HepG2 (cell line): ENCODE measurements around the gene NACC2. TPM values are rescaled to one million over a fixed set of nuclear protein-coding genes. Genes with fewer than 3 reads are reported as not detected.

ENCODE experiments used
- ATAC-seq: fragments of 200-7000 bp; cut with Tn5 transposase; 3 replicates; pipeline ENCODE4 v1.9.1; 2020; ENCODE audit warnings: mild to moderate bottlenecking, moderate library complexity
- BruUV-seq: library from RNA; stranded (reverse); fragments of 400-500 nt; replicated peaks from 2 replicates; lab custom pipeline; 2021; lab: Mats Ljungman, UMichigan
- CTCF ChIA-PET: fragments of 300-600 bp; formaldehyde crosslinking; extraction: SDS; loops from one replicate; lab custom pipeline; 2021; ENCODE audit warnings: low total read pairs, inconsistent platforms, low intra/inter-chr PET ratio; lab: Yijun Ruan, JAX
- POLR2A ChIA-PET: fragments of 350-600 bp; sonication (Branson Sonifier 250); formaldehyde crosslinking; loops from one replicate; lab custom pipeline; 2020; ENCODE audit warnings: antibody characterized with exemption, inconsistent platforms; lab: Yijun Ruan, JAX
- DNase-seq: peaks from one replicate; pipeline ENCODE4 v3.0.0-alpha.2; 2015; ENCODE audit warnings: low spot score
- FAIRE-seq: peaks from 3 replicates; lab custom pipeline; 2011; peaks lifted over from hg19 to GRCh38; lab: Jason Lieb, UNC
- H2AFZ ChIP-seq: one replicate; pipeline ENCODE4 v1.6.1; 2011; ENCODE audit warnings: low read length, inconsistent platforms
- H3K27ac ChIP-seq: fragments of 300-600 bp; 3 replicates; pipeline ENCODE4 v1.8.0; 2011; ENCODE audit warnings: mixed run types, mild to moderate bottlenecking, mixed read lengths, low read length, inconsistent platforms; ENCODE audit not compliant: insufficient read depth; ENCODE audit errors: extremely low read length
- H3K27me3 ChIP-seq, 2 experiments: fragments of 200-600 bp in 1 of 2; 2 replicates in 1 of 2; 3 replicates in 1 of 2; pipeline versions ENCODE4 v1.6.0 to v1.8.0; 2011; ENCODE audit warnings: low read length in 2 of 2, mild to moderate bottlenecking in 2 of 2, moderate library complexity in 2 of 2, inconsistent platforms in 1 of 2; ENCODE audit not compliant: insufficient read depth in 2 of 2, control insufficient read depth in 1 of 2
- H3K36me3 ChIP-seq, 2 experiments: fragments of 200-600 bp in 1 of 2; replicated peaks in 1 of 2; 2 replicates in 1 of 2; 3 replicates in 1 of 2; pipeline versions ENCODE4 v1.5.1 to v1.8.0; 2011; ENCODE audit warnings: low read length in 2 of 2, inconsistent platforms in 1 of 2; ENCODE audit not compliant: insufficient read depth in 2 of 2, control insufficient read depth in 1 of 2
- H3K4me1 ChIP-seq: 2 replicates; pipeline ENCODE4 v1.5.1; 2012; ENCODE audit warnings: low read length, inconsistent platforms; ENCODE audit not compliant: insufficient read depth
- H3K4me2 ChIP-seq: 2 replicates; pipeline ENCODE4 v1.6.0; 2011; ENCODE audit warnings: low read depth, low read length, inconsistent platforms
- H3K4me3 ChIP-seq, 3 experiments: fragments of 200-600 bp in 1 of 3; sonication (generic), shearing (Covaris generic) in 1 of 3; replicated peaks in 1 of 3; 2 replicates each; pipeline ENCODE4 v1.5.1; 2011 to 2016; ENCODE audit warnings: low read length in 3 of 3, inconsistent platforms in 2 of 3, low read depth in 2 of 3, mild to moderate bottlenecking in 2 of 3, control low read depth in 1 of 3, mixed read lengths in 1 of 3; ENCODE audit not compliant: insufficient read depth in 1 of 3
- H3K79me2 ChIP-seq: one replicate; pipeline ENCODE4 v1.6.1; 2011; ENCODE audit warnings: low read length, inconsistent platforms; ENCODE audit not compliant: insufficient read depth
- H3K9ac ChIP-seq: 2 replicates; pipeline ENCODE4 v1.6.0; 2011; ENCODE audit warnings: mild to moderate bottlenecking, low read depth, low read length, inconsistent platforms; ENCODE audit not compliant: insufficient read depth
- H3K9me3 ChIP-seq: 2 replicates; pipeline ENCODE4 v1.5.1; 2012; ENCODE audit warnings: mild to moderate bottlenecking, low read length
- H4K20me1 ChIP-seq: 2 replicates; pipeline ENCODE4 v1.6.0; 2011; ENCODE audit warnings: inconsistent platforms, mild to moderate bottlenecking, low read length, moderate library complexity; ENCODE audit not compliant: insufficient read depth
- CCAR2 ChIP-seq: fragments of 200-400 bp; formaldehyde crosslinking; optimal IDR thresholded peaks from 2 replicates; pipeline ENCODE3; 2018; ENCODE audit warnings: low read depth, mild to moderate bottlenecking, low read length, moderate library complexity
- GZF1 ChIP-seq: sonication (generic); formaldehyde crosslinking; IDR thresholded peaks from 2 replicates; pipeline ENCODE4 v1.5.1; 2020; ENCODE audit warnings: mild to moderate bottlenecking, missing genetic modification reagents
- HDAC1 ChIP-seq: sonication (generic); formaldehyde crosslinking; IDR thresholded peaks from 2 replicates; pipeline ENCODE4 v1.5.1; 2020; ENCODE audit warnings: mild to moderate bottlenecking, missing genetic modification reagents
- MAZ ChIP-seq, 2 experiments: sonication (generic) in 1 of 2; formaldehyde crosslinking in 1 of 2; IDR thresholded peaks; 2 replicates each; pipeline versions ENCODE4 v1.5.0 to v1.6.1; 2012 to 2020; ENCODE audit warnings: low read depth in 2 of 2, mild to moderate bottlenecking in 2 of 2, borderline replicate concordance in 1 of 2, improper control_type of control experiment in 1 of 2, low read length in 1 of 2, missing genetic modification reagents in 1 of 2, moderate library complexity in 1 of 2
- MYC ChIP-seq: sonication (generic); formaldehyde crosslinking; IDR thresholded peaks from 2 replicates; pipeline ENCODE4 v1.9.0; 2021; ENCODE audit warnings: missing genetic modification reagents, borderline replicate concordance
- PAWR ChIP-seq: sonication (generic); formaldehyde crosslinking; IDR thresholded peaks from 2 replicates; pipeline ENCODE4 v1.4.0; 2020; ENCODE audit warnings: missing genetic modification reagents, mild to moderate bottlenecking, borderline replicate concordance
- YEATS2 ChIP-seq: sonication (generic); formaldehyde crosslinking; IDR thresholded peaks from 2 replicates; pipeline ENCODE4 v1.4.0; 2020; ENCODE audit warnings: missing genetic modification reagents, borderline replicate concordance
- WGBS: methylation state at CpG from one replicate; pipeline ENCODE4 v1.1.6; 2017; ENCODE audit warnings: low lambda C conversion rate; 5-methylcytosine and 5-hydroxymethylcytosine counted together
- in situ Hi-C: cut with HindIII; loops from 2 replicates; pipeline ENCODE4 v1.10.0; 2017; ENCODE audit warnings: low pct_unique_long_range_greater_than_20kb; ENCODE audit not compliant: extremely low pct_ligation_motif_present
- intact Hi-C: fragments of 100-400 bp; cut with micrococcal nuclease; formaldehyde crosslinking; loops from one replicate; pipeline ENCODE4 v1.10.0; 2022; ENCODE audit not compliant: unreplicated experiment
- polyA plus RNA-seq, 8 experiments: library from polyadenylated mRNA; depleted of rRNA in 3 of 8; stranded (reverse) in 7 of 8; unstranded in 1 of 8; fragments of >200 nt; fragmentation: Illumina TruSeq in 4 of 8; extraction: Trizol in 4 of 8; gene quantifications; 2 replicates each; pipeline versions ENCODE4 v1.2.1 to v1.2.3, GENCODE V29; 2011 to 2016; ENCODE audit warnings: low read depth in 4 of 8, missing spikeins in 1 of 8, mixed read lengths in 1 of 8; ENCODE audit not compliant: insufficient read depth in 1 of 8
- total RNA-seq, 5 experiments: library from RNA; depleted of rRNA; stranded (reverse); fragments of >200 nt; fragmentation: Illumina TruSeq; extraction: Trizol; gene quantifications; 2 replicates each; pipeline ENCODE4 v1.2.3, GENCODE V29; 2016; ENCODE audit warnings: low read depth in 1 of 5
- TF ChIP-seq, protein P1 (sequence below): sonication (generic); formaldehyde crosslinking; IDR thresholded peaks from 2 replicates; pipeline ENCODE4 v1.4.0; 2020; ENCODE audit warnings: low read depth, mild to moderate bottlenecking, missing genetic modification reagents
- TF ChIP-seq, protein P2 (sequence below): sonication (generic); formaldehyde crosslinking; IDR thresholded peaks from 2 replicates; pipeline ENCODE4 v1.4.0; 2020; ENCODE audit warnings: mild to moderate bottlenecking, missing genetic modification reagents
- TF ChIP-seq, protein P3 (sequence below): sonication (generic); formaldehyde crosslinking; IDR thresholded peaks from 2 replicates; pipeline ENCODE4 v1.9.0; 2021; ENCODE audit warnings: mild to moderate bottlenecking, missing genetic modification reagents
- TF ChIP-seq, protein P4 (sequence below): sonication (generic); formaldehyde crosslinking; IDR thresholded peaks from 2 replicates; pipeline ENCODE4 v1.4.0; 2020; ENCODE audit warnings: mild to moderate bottlenecking, missing genetic modification reagents

The NACC2 gene
- total and polyA plus RNA-seq, 2 of the 13 experiments (the other 11 are each of a cell fraction or from before 2014, with no cell fraction given): 5.9 to 12.3 TPM

DNA sequence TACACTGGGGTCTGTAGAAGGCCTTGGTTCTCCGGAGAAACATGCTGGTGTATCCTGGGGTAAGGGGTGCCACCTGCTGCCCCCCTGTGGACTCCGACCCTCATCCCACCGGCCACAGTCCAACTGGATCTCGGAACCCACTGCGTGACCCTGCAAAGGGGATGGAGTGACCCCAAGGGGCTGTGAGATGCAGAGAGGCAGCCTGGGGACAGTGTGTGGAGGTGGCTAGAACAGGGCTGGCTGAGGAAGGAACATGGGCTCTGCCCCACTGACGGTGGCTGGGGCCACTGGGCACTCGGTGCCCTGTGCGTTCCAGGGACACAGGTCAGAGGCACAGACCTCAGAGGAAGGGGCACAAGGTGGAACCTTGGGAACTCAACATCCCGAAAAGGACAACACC lies 2.3 kb downstream of the NACC2 start:
- Histone ChIP-seq H3K9me3 (no peaks in the 10 kb centered on the region), H3K4me3 (peak overlapping the region; percentile 10 to 81 (median 81); a peak in 3 of 6 replicates), H3K27ac (peak overlapping the region; percentile 82), H2AFZ (no peak overlapping the region), H3K36me3 (0 out of 5 replicates have a peak, but pooled peaks cover 2 to 5% of the 10 kb centered on the region in 2 experiments), H3K9ac (no peak overlapping the region), H3K4me2 (peak overlapping the region; percentile 91), H3K4me1 (peaks cover 47% of the 10 kb centered on the region), H3K79me2 (peaks cover 63% of the 10 kb centered on the region), H3K27me3 (peaks cover 2 to 8% of the 10 kb centered on the region in 2 experiments; a peak in 3 of 5 replicates), H4K20me1 (peaks cover 41% of the 10 kb centered on the region; the same call in 1 of the 2 replicates)
- FAIRE-seq: no peak
- in situ Hi-C loops (no loop called here), intact Hi-C loops (loop anchor here (5.0 kb wide), 1 partner anchor 40 kb away; no protein-coding TSS in a partner anchor)
- DNase-seq: no peak
- CTCF ChIA-PET: no interaction called here
- POLR2A ChIA-PET: interaction anchor here (0.7 to 3.5 kb wide), 5 partner anchors 25 to 99 kb away, joined by 3 to 35 read pairs (median 7); partner anchors contain the start of gene TMEM250
- no peak for ATAC-seq
- BruUV-seq: no TSS peak
- WGBS: 82% methylated on average over 8 of the region's 9 CpGs
- TF ChIP-seq HDAC1 (no peak), PAWR (no peak), MYC (CRISPR knock-in tag) (no peak), CCAR2 (no peak), YEATS2 (CRISPR knock-in tag) (no peak), GZF1 (no peak), MAZ (IDR thresholded peaks at IDR 0.05; ENCODE audit: borderline replicate concordance, low read depth, low read length) (no peak), MAZ (CRISPR knock-in tag; IDR thresholded peaks at IDR 0.05; ENCODE audit: low read depth) (no peak)
- TF ChIP-seq, protein P1, sequence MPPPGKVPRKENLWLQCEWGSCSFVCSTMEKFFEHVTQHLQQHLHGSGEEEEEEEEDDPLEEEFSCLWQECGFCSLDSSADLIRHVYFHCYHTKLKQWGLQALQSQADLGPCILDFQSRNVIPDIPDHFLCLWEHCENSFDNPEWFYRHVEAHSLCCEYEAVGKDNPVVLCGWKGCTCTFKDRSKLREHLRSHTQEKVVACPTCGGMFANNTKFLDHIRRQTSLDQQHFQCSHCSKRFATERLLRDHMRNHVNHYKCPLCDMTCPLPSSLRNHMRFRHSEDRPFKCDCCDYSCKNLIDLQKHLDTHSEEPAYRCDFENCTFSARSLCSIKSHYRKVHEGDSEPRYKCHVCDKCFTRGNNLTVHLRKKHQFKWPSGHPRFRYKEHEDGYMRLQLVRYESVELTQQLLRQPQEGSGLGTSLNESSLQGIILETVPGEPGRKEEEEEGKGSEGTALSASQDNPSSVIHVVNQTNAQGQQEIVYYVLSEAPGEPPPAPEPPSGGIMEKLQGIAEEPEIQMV: no peak
- TF ChIP-seq, protein P2, sequence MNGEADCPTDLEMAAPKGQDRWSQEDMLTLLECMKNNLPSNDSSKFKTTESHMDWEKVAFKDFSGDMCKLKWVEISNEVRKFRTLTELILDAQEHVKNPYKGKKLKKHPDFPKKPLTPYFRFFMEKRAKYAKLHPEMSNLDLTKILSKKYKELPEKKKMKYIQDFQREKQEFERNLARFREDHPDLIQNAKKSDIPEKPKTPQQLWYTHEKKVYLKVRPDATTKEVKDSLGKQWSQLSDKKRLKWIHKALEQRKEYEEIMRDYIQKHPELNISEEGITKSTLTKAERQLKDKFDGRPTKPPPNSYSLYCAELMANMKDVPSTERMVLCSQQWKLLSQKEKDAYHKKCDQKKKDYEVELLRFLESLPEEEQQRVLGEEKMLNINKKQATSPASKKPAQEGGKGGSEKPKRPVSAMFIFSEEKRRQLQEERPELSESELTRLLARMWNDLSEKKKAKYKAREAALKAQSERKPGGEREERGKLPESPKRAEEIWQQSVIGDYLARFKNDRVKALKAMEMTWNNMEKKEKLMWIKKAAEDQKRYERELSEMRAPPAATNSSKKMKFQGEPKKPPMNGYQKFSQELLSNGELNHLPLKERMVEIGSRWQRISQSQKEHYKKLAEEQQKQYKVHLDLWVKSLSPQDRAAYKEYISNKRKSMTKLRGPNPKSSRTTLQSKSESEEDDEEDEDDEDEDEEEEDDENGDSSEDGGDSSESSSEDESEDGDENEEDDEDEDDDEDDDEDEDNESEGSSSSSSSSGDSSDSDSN (CRISPR knock-in tag): peak; percentile 25; the same call in 1 of the 2 replicates
- TF ChIP-seq, protein P3, sequence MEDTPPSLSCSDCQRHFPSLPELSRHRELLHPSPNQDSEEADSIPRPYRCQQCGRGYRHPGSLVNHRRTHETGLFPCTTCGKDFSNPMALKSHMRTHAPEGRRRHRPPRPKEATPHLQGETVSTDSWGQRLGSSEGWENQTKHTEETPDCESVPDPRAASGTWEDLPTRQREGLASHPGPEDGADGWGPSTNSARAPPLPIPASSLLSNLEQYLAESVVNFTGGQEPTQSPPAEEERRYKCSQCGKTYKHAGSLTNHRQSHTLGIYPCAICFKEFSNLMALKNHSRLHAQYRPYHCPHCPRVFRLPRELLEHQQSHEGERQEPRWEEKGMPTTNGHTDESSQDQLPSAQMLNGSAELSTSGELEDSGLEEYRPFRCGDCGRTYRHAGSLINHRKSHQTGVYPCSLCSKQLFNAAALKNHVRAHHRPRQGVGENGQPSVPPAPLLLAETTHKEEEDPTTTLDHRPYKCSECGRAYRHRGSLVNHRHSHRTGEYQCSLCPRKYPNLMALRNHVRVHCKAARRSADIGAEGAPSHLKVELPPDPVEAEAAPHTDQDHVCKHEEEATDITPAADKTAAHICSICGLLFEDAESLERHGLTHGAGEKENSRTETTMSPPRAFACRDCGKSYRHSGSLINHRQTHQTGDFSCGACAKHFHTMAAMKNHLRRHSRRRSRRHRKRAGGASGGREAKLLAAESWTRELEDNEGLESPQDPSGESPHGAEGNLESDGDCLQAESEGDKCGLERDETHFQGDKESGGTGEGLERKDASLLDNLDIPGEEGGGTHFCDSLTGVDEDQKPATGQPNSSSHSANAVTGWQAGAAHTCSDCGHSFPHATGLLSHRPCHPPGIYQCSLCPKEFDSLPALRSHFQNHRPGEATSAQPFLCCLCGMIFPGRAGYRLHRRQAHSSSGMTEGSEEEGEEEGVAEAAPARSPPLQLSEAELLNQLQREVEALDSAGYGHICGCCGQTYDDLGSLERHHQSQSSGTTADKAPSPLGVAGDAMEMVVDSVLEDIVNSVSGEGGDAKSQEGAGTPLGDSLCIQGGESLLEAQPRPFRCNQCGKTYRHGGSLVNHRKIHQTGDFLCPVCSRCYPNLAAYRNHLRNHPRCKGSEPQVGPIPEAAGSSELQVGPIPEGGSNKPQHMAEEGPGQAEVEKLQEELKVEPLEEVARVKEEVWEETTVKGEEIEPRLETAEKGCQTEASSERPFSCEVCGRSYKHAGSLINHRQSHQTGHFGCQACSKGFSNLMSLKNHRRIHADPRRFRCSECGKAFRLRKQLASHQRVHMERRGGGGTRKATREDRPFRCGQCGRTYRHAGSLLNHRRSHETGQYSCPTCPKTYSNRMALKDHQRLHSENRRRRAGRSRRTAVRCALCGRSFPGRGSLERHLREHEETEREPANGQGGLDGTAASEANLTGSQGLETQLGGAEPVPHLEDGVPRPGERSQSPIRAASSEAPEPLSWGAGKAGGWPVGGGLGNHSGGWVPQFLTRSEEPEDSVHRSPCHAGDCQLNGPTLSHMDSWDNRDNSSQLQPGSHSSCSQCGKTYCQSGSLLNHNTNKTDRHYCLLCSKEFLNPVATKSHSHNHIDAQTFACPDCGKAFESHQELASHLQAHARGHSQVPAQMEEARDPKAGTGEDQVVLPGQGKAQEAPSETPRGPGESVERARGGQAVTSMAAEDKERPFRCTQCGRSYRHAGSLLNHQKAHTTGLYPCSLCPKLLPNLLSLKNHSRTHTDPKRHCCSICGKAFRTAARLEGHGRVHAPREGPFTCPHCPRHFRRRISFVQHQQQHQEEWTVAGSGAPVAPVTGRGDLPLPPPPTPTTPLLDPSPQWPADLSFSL (CRISPR knock-in tag): no peak
- TF ChIP-seq, protein P4, sequence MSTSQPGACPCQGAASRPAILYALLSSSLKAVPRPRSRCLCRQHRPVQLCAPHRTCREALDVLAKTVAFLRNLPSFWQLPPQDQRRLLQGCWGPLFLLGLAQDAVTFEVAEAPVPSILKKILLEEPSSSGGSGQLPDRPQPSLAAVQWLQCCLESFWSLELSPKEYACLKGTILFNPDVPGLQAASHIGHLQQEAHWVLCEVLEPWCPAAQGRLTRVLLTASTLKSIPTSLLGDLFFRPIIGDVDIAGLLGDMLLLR (CRISPR knock-in tag): 0 out of 2 replicates have a peak, but pooled peaks have one; percentile 2
